Epithelial cell of proximal tubule (primary cell): ENCODE data around the gene TPRX2. TPM values are rescaled to one million over a fixed set of nuclear protein-coding genes. Genes with fewer than 3 reads are reported as not detected.
"Not testable (repeated sequence)": the region's sequence is repeated elsewhere in the genome, so short reads cannot be mapped to it uniquely, and the experiment has no call there.

ENCODE experiments used
- DNase-seq: peaks from one replicate; pipeline ENCODE4 v3.0.0-alpha.2; 2011; ENCODE audit warnings: low read depth
- H3K4me3 ChIP-seq: 2 replicates; pipeline ENCODE4 v1.5.1; 2011; ENCODE audit warnings: low read depth, mild to moderate bottlenecking, low read length
- total RNA-seq: library from RNA; depleted of rRNA; stranded (reverse); fragments of >200 nt; gene quantifications from 2 replicates; pipeline ENCODE4 v1.2.3, GENCODE V29; 2015
- TF ChIP-seq, protein P1 (sequence below): conservative IDR thresholded peaks from 2 replicates; pipeline ENCODE4 v1.5.1; 2012; ENCODE audit warnings: low read depth, mild to moderate bottlenecking, low read length

The TPRX2 gene
- total RNA-seq, 1 donor from 2014 or later: not detected

DNA sequence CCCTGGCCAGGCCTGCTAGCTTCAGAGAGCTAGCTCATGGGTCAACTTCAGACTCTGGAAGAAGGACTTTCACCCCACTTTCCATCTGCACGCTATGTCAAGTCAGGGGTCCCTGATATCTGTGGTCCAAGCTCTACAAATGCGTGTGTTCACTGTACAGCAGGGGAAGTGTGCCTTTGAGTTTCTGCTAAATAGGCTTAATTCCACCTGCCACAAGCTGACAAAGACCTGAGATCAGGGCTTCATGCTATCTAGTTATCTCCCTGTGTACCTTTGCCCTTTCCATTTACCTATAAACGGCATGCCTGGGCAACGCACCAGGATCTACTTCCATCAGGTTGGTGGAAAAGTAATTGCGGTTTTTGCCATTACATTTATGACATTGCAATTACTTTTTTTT is 37.7 kb downstream of the TPRX2 start:
- DNase-seq: no peak
- H3K4me3 ChIP-seq: no peak overlapping the region
- TF ChIP-seq, protein P1, sequence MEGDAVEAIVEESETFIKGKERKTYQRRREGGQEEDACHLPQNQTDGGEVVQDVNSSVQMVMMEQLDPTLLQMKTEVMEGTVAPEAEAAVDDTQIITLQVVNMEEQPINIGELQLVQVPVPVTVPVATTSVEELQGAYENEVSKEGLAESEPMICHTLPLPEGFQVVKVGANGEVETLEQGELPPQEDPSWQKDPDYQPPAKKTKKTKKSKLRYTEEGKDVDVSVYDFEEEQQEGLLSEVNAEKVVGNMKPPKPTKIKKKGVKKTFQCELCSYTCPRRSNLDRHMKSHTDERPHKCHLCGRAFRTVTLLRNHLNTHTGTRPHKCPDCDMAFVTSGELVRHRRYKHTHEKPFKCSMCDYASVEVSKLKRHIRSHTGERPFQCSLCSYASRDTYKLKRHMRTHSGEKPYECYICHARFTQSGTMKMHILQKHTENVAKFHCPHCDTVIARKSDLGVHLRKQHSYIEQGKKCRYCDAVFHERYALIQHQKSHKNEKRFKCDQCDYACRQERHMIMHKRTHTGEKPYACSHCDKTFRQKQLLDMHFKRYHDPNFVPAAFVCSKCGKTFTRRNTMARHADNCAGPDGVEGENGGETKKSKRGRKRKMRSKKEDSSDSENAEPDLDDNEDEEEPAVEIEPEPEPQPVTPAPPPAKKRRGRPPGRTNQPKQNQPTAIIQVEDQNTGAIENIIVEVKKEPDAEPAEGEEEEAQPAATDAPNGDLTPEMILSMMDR: no peak

DNA sequence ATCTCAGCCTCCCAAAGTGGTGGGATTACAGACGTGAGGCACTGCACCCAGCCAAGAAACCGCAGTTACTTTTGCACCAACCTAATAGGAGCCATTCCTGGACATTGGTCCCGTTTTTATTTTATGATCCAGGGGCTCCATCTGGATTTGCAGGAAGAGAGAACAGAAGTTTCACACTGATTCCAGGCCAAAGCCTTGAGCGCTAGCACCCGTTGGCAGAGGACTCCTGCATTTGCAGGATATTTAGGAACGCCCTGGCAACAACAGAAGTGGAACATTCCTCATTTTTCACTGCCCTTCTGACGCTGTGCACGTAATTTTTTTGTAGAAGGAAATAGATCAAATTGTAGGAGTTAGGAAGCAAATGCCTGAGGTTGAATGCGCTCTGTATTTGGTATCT is 38.8 kb downstream of the TPRX2 start:
- TF ChIP-seq, protein P1: no peak
- no peak for DNase-seq
- H3K4me3 ChIP-seq: no peak overlapping the region

DNA sequence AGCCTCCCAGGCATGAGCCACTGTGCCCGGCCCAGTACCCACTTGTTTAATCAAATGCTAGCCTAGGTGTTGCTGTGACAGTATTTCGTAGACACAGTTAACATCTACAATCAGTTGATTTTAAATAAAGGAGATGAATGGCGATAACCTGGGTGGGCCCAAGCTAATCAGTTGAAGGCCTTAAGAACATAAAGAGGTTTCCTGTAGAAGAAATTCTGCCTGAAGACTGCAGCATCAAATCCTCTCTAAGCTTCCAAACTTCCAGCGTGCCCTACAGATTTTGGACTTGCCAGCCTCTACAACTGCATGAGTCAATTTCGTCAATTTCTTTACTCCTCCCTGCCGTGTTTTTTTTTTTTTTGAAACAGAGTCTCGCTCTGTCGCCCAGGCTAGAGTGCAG is 40.3 kb downstream of the TPRX2 start:
- TF ChIP-seq, protein P1: no peak

DNA sequence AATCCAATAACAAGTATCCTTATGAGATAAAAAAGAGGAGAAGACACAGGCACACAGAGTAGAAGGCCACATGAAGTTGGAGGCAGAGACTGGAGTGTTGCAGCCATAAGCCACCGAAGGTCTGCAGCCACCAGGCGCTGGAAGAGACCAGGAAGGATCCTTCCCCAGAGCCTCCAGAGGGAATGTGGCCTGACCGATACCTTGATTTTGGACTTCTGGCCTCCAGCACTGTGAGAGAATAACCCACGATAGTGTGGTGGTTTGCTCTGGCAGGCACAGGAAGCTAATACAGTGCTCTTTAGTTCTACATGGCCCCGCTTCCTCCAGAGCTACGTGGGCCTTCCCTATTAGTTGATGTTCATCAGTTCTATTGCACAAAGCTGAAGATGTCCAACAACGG is 42.3 kb downstream of the TPRX2 start:
- H3K4me3 ChIP-seq: no peak overlapping the region
- TF ChIP-seq, protein P1: no peak
- no peak for DNase-seq

More for the DNA sequence above, 40.3 kb downstream of the TPRX2 start:
- no peak for DNase-seq
- no peak overlapping the region for H3K4me3 ChIP-seq

DNA sequence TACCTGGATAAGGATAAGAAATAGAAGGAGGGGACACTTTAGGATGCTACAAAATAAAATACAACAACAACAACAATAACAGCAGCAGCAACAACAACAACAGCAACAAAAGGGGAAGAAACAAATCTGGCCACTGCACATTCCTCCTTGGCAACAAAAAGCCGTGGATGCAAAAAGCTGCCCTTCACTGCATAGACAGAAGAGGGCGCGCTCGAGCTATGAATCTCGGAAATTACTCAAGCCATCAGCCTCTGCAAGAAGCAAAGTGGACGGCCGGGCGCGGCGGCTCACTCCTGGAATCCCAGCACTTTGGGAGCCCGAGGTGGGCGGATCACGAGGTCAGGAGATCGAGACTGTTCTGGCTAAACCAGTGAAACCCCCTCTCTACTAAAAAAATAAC is 50.3 kb downstream of the TPRX2 start:
- not testable (repeated sequence) for H3K4me3 ChIP-seq, DNase-seq

DNA sequence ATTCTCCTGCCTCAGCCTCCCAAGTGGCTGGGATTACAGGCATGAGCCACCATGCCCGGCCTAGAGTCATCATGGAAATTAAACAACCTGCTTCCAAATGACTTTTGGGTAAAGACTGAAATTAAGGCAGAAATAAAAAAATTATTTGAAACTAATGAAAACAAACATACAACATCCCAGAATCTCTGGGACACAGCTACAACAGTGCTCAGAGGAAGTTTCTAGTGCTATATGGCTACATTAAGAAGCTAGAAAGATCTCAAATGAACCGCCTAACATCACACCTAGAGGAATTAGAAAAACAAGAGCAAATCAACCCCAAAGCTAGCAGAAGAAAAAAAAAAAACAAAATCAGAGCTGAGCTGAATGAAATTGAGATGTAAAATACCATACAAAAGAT is 51.2 kb downstream of the TPRX2 start:
- DNase-seq: not testable (repeated sequence)

More for the DNA sequence above, 51.2 kb downstream of the TPRX2 start:
- H3K4me3 ChIP-seq: not testable (repeated sequence)

Other genes starting within 250 kb of the TPRX2 start
- gene EHD2, start 145.8 kb upstream of the TPRX2 start, total RNA-seq: 33.6 and 58.9 TPM in 2 replicates
- gene NOP53, start 113.7 kb upstream of the TPRX2 start, total RNA-seq: 192 and 247 TPM in 2 replicates
- 165 and 265 TPM in 2 replicates for gene SELENOW, start 80.5 kb upstream of the TPRX2 start, total RNA-seq
- gene TPRX1, start 54.7 kb upstream of the TPRX2 start, total RNA-seq: not detected in 2 replicates
- not detected in 2 replicates for gene CRX, start 37.3 kb upstream of the TPRX2 start, total RNA-seq
- not detected in 2 replicates for gene SULT2A1, start 27.1 kb downstream of the TPRX2 start, total RNA-seq
- not detected in 2 replicates for gene BSPH1, start 132.9 kb downstream of the TPRX2 start, total RNA-seq
- gene ELSPBP1, start 135.4 kb downstream of the TPRX2 start, total RNA-seq: not detected in 2 replicates
- gene CABP5, start 184.8 kb downstream of the TPRX2 start, total RNA-seq: not detected in 2 replicates